ENCODE results near the gene TANC1.

- no peak for TF ChIP-seq MAX (IDR thresholded peaks at IDR 0.05)
- no peak for TF ChIP-seq RFX5 (IDR thresholded peaks at IDR 0.05)
- no peak for TF ChIP-seq POLR2A (IDR thresholded peaks at IDR 0.05; ENCODE audit: low read length)
- TF ChIP-seq CTCF (IDR thresholded peaks at IDR 0.05), result no peak
- no peak for TF ChIP-seq CBX8 (IDR thresholded peaks at IDR 0.05)
- TF ChIP-seq HDAC2 (IDR thresholded peaks at IDR 0.05), result no peak
- TF ChIP-seq PBX3 (IDR thresholded peaks at IDR 0.05), result no peak
- TF ChIP-seq KDM1A (IDR thresholded peaks at IDR 0.05; ENCODE audit: low read depth), result no peak
- no peak for TF ChIP-seq FOSL2 (IDR thresholded peaks at IDR 0.05)
- TF ChIP-seq FOSL2 (CRISPR knock-in tag; IDR thresholded peaks at IDR 0.05), result no peak
Observed at GRCh38 chr2:159015823-159016222, 47.4 kb downstream of the TANC1 start.

Measured in A549 (cell line).